Measurements from ENCODE around the gene NCS1. TPM values are rescaled to one million over a fixed set of nuclear protein-coding genes. Genes with fewer than 3 reads are reported as not detected.
A peak's percentile ranks its signal among the peaks of the same experiment; 100 is the strongest.

Gene NCS1
- total RNA-seq, 2 donors from 2014 or later, result 19.1 to 28.5 TPM

DNA sequence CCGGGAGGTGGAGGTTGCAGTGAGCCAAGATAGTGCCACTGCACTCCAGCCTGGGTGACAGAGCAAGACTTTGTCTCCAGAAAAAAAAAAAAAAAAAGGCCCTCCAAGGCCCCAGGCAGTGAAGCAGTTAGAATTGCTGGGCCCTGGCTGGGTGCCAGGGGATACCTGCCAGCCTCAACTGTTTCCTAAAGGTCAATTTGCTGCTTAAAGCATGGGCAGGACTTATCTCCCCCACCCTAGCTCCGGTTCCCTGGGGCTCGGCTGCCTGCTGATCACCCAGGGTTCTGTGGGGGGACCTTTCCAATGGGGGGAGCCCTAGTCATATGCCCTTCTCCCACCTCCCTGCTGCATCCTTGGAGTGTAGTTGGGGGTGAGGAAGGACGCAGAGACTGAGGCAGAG is 25.7 kb downstream of the NCS1 start:
- H3K4me3 ChIP-seq, result no peak overlapping the region
- H3K27ac ChIP-seq, result peak overlapping the region; percentile 55 to 69
- intact Hi-C loops (cut with DNase I), result no loop called here
- no peak for TF ChIP-seq POLR2AphosphoS5 (IDR thresholded peaks at IDR 0.05)
- TF ChIP-seq, protein P1, sequence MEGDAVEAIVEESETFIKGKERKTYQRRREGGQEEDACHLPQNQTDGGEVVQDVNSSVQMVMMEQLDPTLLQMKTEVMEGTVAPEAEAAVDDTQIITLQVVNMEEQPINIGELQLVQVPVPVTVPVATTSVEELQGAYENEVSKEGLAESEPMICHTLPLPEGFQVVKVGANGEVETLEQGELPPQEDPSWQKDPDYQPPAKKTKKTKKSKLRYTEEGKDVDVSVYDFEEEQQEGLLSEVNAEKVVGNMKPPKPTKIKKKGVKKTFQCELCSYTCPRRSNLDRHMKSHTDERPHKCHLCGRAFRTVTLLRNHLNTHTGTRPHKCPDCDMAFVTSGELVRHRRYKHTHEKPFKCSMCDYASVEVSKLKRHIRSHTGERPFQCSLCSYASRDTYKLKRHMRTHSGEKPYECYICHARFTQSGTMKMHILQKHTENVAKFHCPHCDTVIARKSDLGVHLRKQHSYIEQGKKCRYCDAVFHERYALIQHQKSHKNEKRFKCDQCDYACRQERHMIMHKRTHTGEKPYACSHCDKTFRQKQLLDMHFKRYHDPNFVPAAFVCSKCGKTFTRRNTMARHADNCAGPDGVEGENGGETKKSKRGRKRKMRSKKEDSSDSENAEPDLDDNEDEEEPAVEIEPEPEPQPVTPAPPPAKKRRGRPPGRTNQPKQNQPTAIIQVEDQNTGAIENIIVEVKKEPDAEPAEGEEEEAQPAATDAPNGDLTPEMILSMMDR (IDR thresholded peaks at IDR 0.05), result no peak
- TF ChIP-seq POLR2A (IDR thresholded peaks at IDR 0.05), result no peak
- WGBS, result 61% methylated on average over 4 of the region's 4 CpGs
- no peaks in the 10 kb centered on the region for H3K27me3 ChIP-seq (replicated peaks; ENCODE audit: insufficient read depth)
- H3K36me3 ChIP-seq, result no peaks in the 10 kb centered on the region
- no peaks in the 10 kb centered on the region for H3K4me1 ChIP-seq (replicated peaks)
- H3K9me3 ChIP-seq, result no peaks in the 10 kb centered on the region
- DNase-seq (ENCODE audit: low spot score), result no peak

DNA sequence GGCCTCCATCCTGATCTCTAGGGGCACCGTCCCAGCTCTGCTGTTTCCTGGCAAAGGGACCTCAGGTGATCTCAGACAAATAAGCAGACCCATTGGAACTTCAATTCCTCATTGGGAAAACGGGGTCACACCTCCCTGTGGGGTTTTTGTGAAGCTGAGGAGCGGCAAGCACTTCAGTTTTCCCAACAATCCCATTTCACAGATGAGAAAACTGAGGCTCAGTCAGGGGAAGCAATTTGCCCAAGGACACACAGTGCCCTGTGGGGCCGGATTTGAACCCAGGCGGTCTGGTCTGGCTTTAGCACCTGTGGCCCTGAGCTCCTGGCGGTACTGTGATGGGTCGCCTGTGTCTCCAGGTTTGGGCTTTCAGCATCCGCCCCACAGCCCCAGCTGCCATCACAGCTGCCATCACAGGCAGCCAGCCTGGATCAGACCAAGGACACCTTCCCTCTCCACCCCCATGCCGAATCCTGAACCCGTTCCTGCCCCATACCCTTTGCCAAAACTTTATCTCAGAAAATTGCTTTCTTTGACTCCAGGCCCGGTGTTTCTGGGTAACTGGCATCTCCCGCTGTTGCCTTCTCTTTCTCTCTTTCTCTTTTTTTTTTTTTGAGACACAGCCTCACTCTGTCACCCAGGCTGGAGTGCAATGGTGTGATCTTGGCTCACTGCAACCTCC is 26.4 kb downstream of the NCS1 start:
- DNase-seq (ENCODE audit: low spot score), result no peak
- Histone ChIP-seq H3K4me3 (no peak overlapping the region), H3K4me1 (replicated peaks) (no peaks in the 10 kb centered on the region), H3K27me3 (replicated peaks; ENCODE audit: insufficient read depth) (no peaks in the 10 kb centered on the region), H3K27ac (peak overlapping the region; percentile 55 to 69), H3K36me3 (no peaks in the 10 kb centered on the region), H3K9me3 (no peaks in the 10 kb centered on the region)
- TF ChIP-seq, protein P1 (IDR thresholded peaks at IDR 0.05), result no peak
- no peak for TF ChIP-seq POLR2A (IDR thresholded peaks at IDR 0.05)
- no peak for TF ChIP-seq POLR2AphosphoS5 (IDR thresholded peaks at IDR 0.05)
- intact Hi-C loops (cut with DNase I), result no loop called here
- WGBS, result 64% methylated on average over 12 of the region's 12 CpGs

DNA sequence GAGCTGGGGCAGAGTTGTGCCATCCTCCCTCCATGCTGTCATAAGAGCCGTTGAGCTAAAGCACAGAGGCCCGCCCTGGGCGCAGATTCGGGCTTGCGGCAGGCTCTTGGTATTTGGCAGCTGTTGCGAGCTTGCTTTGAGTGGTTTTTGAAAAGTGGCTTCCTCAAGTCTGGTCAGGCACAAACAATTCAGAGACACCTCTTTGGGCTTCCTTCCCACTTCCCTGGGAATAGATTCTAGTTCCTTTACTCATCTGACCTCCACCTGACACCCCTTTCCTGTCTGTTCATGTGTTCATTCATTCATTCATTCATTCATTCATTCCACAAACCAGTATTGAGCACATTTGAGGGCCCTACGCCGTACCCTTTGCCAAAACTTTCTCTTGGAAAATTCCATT is 27.4 kb downstream of the NCS1 start:
- H3K9me3 ChIP-seq, result no peaks in the 10 kb centered on the region
- H3K4me1 ChIP-seq (replicated peaks), result no peaks in the 10 kb centered on the region
- TF ChIP-seq, protein P1 (IDR thresholded peaks at IDR 0.05), result no peak
- TF ChIP-seq POLR2AphosphoS5 (IDR thresholded peaks at IDR 0.05), result peak; percentile 61
- 41% methylated on average over 8 of the region's 8 CpGs for WGBS
- peak overlapping the region; percentile 55 to 69 for H3K27ac ChIP-seq
- intact Hi-C loops (cut with DNase I), result no loop called here
- H3K27me3 ChIP-seq (replicated peaks; ENCODE audit: insufficient read depth), result no peaks in the 10 kb centered on the region
- H3K36me3 ChIP-seq, result no peaks in the 10 kb centered on the region
- DNase-seq (ENCODE audit: low spot score), result peak; percentile 74
- H3K4me3 ChIP-seq, result no peak overlapping the region

DNA sequence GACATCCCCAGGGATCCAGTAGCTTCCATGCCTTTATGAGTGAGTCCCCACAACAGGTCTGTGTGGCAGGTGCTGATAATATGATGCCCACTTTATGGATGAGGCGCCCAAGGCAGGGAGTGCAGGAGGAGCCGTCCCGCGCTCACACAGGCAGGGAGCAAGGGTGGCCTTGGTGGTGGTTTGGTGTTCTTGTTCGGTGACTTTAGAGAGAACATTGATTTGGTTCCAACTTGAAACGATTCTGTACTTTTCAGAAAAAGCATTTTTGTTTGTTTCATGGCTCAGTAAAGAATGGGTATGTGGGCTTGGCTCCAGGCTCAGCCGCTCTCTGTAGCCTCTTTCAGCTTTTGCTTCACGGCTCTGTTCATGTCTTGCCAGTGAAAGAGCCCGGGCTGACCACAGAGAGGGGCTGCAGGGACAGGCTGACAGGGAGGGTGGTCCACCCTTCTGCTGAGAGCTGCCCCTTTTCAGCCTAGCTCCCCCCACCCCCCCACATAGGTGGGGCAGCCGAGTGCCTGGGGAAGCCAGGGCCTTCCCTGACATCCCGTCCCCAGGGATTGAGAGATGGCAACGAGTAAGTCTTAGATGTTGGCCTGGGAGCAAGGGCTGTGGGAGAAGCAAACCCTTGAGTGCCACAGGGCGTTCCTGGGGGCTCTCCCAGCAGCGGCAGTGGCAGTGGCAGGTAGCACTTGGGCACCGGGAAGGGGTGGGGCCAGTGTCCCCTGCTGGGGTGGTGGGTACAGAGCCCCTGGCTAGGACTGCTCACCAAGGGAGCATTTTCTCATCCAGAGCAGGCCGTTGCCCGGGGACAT is 28.0 kb downstream of the NCS1 start:
- Histone ChIP-seq H3K4me3 (no peak overlapping the region), H3K27ac (peak overlapping the region; percentile 55 to 69), H3K4me1 (replicated peaks) (no peaks in the 10 kb centered on the region), H3K9me3 (no peaks in the 10 kb centered on the region), H3K27me3 (replicated peaks; ENCODE audit: insufficient read depth) (no peaks in the 10 kb centered on the region), H3K36me3 (no peaks in the 10 kb centered on the region)
- 25% methylated on average over 17 of the region's 17 CpGs for WGBS
- DNase-seq (ENCODE audit: low spot score), result no peak
- TF ChIP-seq POLR2A (IDR thresholded peaks at IDR 0.05), result no peak
- TF ChIP-seq, protein P1 (IDR thresholded peaks at IDR 0.05), result no peak
- TF ChIP-seq POLR2AphosphoS5 (IDR thresholded peaks at IDR 0.05), result no peak
- intact Hi-C loops (cut with DNase I), result no loop called here

Data from prostate gland (tissue), 2 donors.